HT1080 (cell line): ENCODE data around the gene PPFIA4. TPM values are rescaled to one million over a fixed set of nuclear protein-coding genes. Genes with fewer than 3 reads are reported as not detected.

Experiments
- DNase-seq: peaks from one replicate; pipeline ENCODE4 v3.0.0-alpha.2; 2015; ENCODE audit warnings: low read depth
- total RNA-seq: library from RNA; depleted of rRNA; stranded (reverse); fragments of >200 nt; shearing (Covaris generic); gene quantifications from 2 replicates; pipeline ENCODE4 v1.2.3, GENCODE V29; 2014

The PPFIA4 gene
- total RNA-seq, 1 experiment from 2014 or later = 2.4 TPM

- DNase-seq = no peak
These were observed 73.7 kb downstream of the PPFIA4 start for GRCh38 chr1:203099805-203100515.

GRCh38 chr1:203100516-203100869 is 74.2 kb downstream of the PPFIA4 start:
- DNase-seq = no peak

GRCh38 chr1:203101813-203102634 is 75.7 kb downstream of the PPFIA4 start:
- DNase-seq = no peak

- DNase-seq = no peak
These were observed 76.9 kb downstream of the PPFIA4 start for GRCh38 chr1:203103216-203103615.

GRCh38 chr1:203103829-203104495 is 77.7 kb downstream of the PPFIA4 start:
- no peak for DNase-seq

- DNase-seq = no peak
These were observed 78.6 kb downstream of the PPFIA4 start for GRCh38 chr1:203104789-203105390.

- DNase-seq = no peak
These were observed 86.2 kb downstream of the PPFIA4 start for GRCh38 chr1:203112475-203112874.

GRCh38 chr1:203113308-203113707 is 87.0 kb downstream of the PPFIA4 start:
- DNase-seq = no peak

- no peak for DNase-seq
These were observed 87.9 kb downstream of the PPFIA4 start for GRCh38 chr1:203114202-203114601.

GRCh38 chr1:203116091-203116820 is 90.0 kb downstream of the PPFIA4 start:
- DNase-seq = no peak

- DNase-seq = peak; percentile 64
These were observed 91.6 kb downstream of the PPFIA4 start for GRCh38 chr1:203117611-203118575.

- no peak for DNase-seq
These were observed 94.2 kb downstream of the PPFIA4 start for GRCh38 chr1:203120325-203121153.

- DNase-seq = no peak
These were observed 95.1 kb downstream of the PPFIA4 start for GRCh38 chr1:203121186-203122015.

- no peak for DNase-seq
These were observed 95.9 kb downstream of the PPFIA4 start for GRCh38 chr1:203122159-203122558.

- DNase-seq = no peak
These were observed 97.7 kb downstream of the PPFIA4 start for GRCh38 chr1:203124011-203124410.

GRCh38 chr1:203124546-203125317 is 98.4 kb downstream of the PPFIA4 start:
- DNase-seq = peak; percentile 51

GRCh38 chr1:203126151-203126865 is 100.0 kb downstream of the PPFIA4 start:
- DNase-seq = peak; percentile 46
